ENCODE results near the gene FAM107B. TPM values are rescaled to one million over a fixed set of nuclear protein-coding genes. Genes with fewer than 3 reads are reported as not detected.

FAM107B gene
- total RNA-seq, 2 experiments from 2014 or later, result 114 to 121 TPM

- TF ChIP-seq CTCF (IDR thresholded peaks at IDR 0.05), result no peak
- ChIA-PET CTCF (no interaction called here), POLR2A (no interaction called here)
- H3K27me3 Mint-ChIP-seq, result no peaks in the 10 kb centered on the region
- no peak overlapping the region for H3K4me3 Mint-ChIP-seq
- H3K9me3 Mint-ChIP-seq, result no peaks in the 10 kb centered on the region
- no peak overlapping the region for H3K27ac Mint-ChIP-seq
- H3K36me3 Mint-ChIP-seq (ENCODE audit: low read depth), result no peaks in the 10 kb centered on the region
- DNase-seq, result no peak
- H3K4me1 Mint-ChIP-seq (ENCODE audit: low read depth), result peaks cover 26% of the 10 kb centered on the region
- intact Hi-C loops (cut with micrococcal nuclease), result no loop called here
- ATAC-seq, result no peak
Observed at GRCh38 chr10:14617852-14618251, 156.8 kb downstream of the FAM107B start.

GRCh38 chr10:14616955-14617730, 157.6 kb downstream of the FAM107B start:
- intact Hi-C loops (cut with micrococcal nuclease), result no loop called here
- CTCF ChIA-PET, result interaction anchor here (1.6 kb wide), 1 partner anchor 38 kb away, joined by 4 read pairs; no protein-coding TSS in a partner anchor
- no peak for TF ChIP-seq CTCF (IDR thresholded peaks at IDR 0.05)
- Mint-ChIP-seq H3K4me3 (no peak overlapping the region), H3K4me1 (ENCODE audit: low read depth) (peaks cover 28% of the 10 kb centered on the region), H3K36me3 (ENCODE audit: low read depth) (no peaks in the 10 kb centered on the region), H3K27ac (peak overlapping the region; percentile 25), H3K9me3 (no peaks in the 10 kb centered on the region), H3K27me3 (no peaks in the 10 kb centered on the region)
- POLR2A ChIA-PET, result no interaction called here
- ATAC-seq, result peak; percentile 47
- no peak for DNase-seq

- Mint-ChIP-seq H3K27me3 (no peaks in the 10 kb centered on the region), H3K4me1 (ENCODE audit: low read depth) (peaks cover 28% of the 10 kb centered on the region), H3K4me3 (no peak overlapping the region), H3K27ac (no peak overlapping the region), H3K9me3 (no peaks in the 10 kb centered on the region), H3K36me3 (ENCODE audit: low read depth) (no peaks in the 10 kb centered on the region)
- ATAC-seq, result no peak
- intact Hi-C loops (cut with micrococcal nuclease), result no loop called here
- TF ChIP-seq CTCF (IDR thresholded peaks at IDR 0.05), result no peak
- ChIA-PET POLR2A (interaction anchor here (1.0 kb wide), 1 partner anchor 221 kb away, joined by 3 read pairs; the partner anchor contains the start of genes CDNF, HSPA14 and MSANTD7), CTCF (interaction anchor here (1.0 to 1.6 kb wide), 4 partner anchors 8 to 38 kb away, joined by 3 to 4 read pairs (median 4); no protein-coding TSS in a partner anchor)
- no peak for DNase-seq
Observed at GRCh38 chr10:14616465-14616864, 158.2 kb downstream of the FAM107B start.

- ATAC-seq, result no peak
- Mint-ChIP-seq H3K4me1 (ENCODE audit: low read depth) (peaks cover 30% of the 10 kb centered on the region), H3K27me3 (no peaks in the 10 kb centered on the region), H3K4me3 (no peak overlapping the region), H3K27ac (no peak overlapping the region), H3K36me3 (ENCODE audit: low read depth) (no peaks in the 10 kb centered on the region), H3K9me3 (no peaks in the 10 kb centered on the region)
- TF ChIP-seq CTCF (IDR thresholded peaks at IDR 0.05), result no peak
- intact Hi-C loops (cut with micrococcal nuclease), result no loop called here
- CTCF ChIA-PET, result no interaction called here
- DNase-seq, result no peak
- POLR2A ChIA-PET, result interaction anchor here (1.8 kb wide), 1 partner anchor 13 kb away, joined by 6 read pairs; no protein-coding TSS in a partner anchor
Observed at GRCh38 chr10:14613588-14613920, 161.1 kb downstream of the FAM107B start.

GRCh38 chr10:14612873-14613587, 161.7 kb downstream of the FAM107B start:
- no peaks in the 10 kb centered on the region for H3K27me3 Mint-ChIP-seq
- H3K4me1 Mint-ChIP-seq (ENCODE audit: low read depth), result peaks cover 32% of the 10 kb centered on the region
- H3K27ac Mint-ChIP-seq, result no peak overlapping the region
- no peaks in the 10 kb centered on the region for H3K36me3 Mint-ChIP-seq (ENCODE audit: low read depth)
- no peak for TF ChIP-seq CTCF (IDR thresholded peaks at IDR 0.05)
- no peak for ATAC-seq
- H3K4me3 Mint-ChIP-seq, result no peak overlapping the region
- H3K9me3 Mint-ChIP-seq, result no peaks in the 10 kb centered on the region
- intact Hi-C loops (cut with micrococcal nuclease), result no loop called here
- CTCF ChIA-PET, result interaction anchor here (1.5 kb wide), 1 partner anchor 76 kb away, joined by 6 read pairs; no protein-coding TSS in a partner anchor
- no peak for DNase-seq
- POLR2A ChIA-PET, result no interaction called here

Data from activated CD8-positive, alpha-beta T cell treated with anti-CD3 and anti-CD28 coated beads for 36 hours (primary cell).